Skeletal muscle satellite cell (primary cell): Measurements from ENCODE around the gene SLC24A4.

ENCODE experiments used
- H3K27me3 ChIP-seq: 2 replicates; pipeline ENCODE4 v1.7.0; 2013; ENCODE audit warnings: low read length; ENCODE audit not compliant: control insufficient read depth, insufficient read depth
- H3K36me3 ChIP-seq: 2 replicates; pipeline ENCODE4 v1.7.0; 2013; ENCODE audit warnings: mild to moderate bottlenecking, control low read depth, low read length; ENCODE audit not compliant: insufficient read depth
- H3K4me1 ChIP-seq: 2 replicates; pipeline ENCODE4 v1.7.0; 2013; ENCODE audit warnings: low read length; ENCODE audit not compliant: control insufficient read depth, insufficient read depth
- H3K4me2 ChIP-seq: 2 replicates; pipeline ENCODE4 v1.7.0; 2013; ENCODE audit warnings: mild to moderate bottlenecking, low read length
- H3K4me3 ChIP-seq: 2 replicates; pipeline ENCODE4 v1.7.0; 2013; ENCODE audit warnings: low read length
- H3K9ac ChIP-seq: 2 replicates; pipeline ENCODE4 v1.7.0; 2013; ENCODE audit warnings: mild to moderate bottlenecking, low read depth, low read length, moderate library complexity
- H3K9me3 ChIP-seq: replicated peaks from 2 replicates; pipeline ENCODE4 v1.7.0; 2013; ENCODE audit warnings: mild to moderate bottlenecking, control low read depth, low read length

The SLC24A4 gene

GRCh38 chr14:92538412-92538985 is 215.5 kb downstream of the SLC24A4 start:
- no peak overlapping the region for H3K9ac ChIP-seq
- H3K4me1 ChIP-seq, result peaks cover 24% of the 10 kb centered on the region
- H3K4me3 ChIP-seq, result no peak overlapping the region
- no peak overlapping the region for H3K4me2 ChIP-seq
- no peaks in the 10 kb centered on the region for H3K27me3 ChIP-seq
- H3K9me3 ChIP-seq, result no peaks in the 10 kb centered on the region
- no peaks in the 10 kb centered on the region for H3K36me3 ChIP-seq

- no peaks in the 10 kb centered on the region for H3K9me3 ChIP-seq
- peaks cover 24% of the 10 kb centered on the region for H3K4me1 ChIP-seq
- H3K4me3 ChIP-seq, result no peak overlapping the region
- no peak overlapping the region for H3K9ac ChIP-seq
- no peaks in the 10 kb centered on the region for H3K36me3 ChIP-seq
- H3K27me3 ChIP-seq, result no peaks in the 10 kb centered on the region
- no peak overlapping the region for H3K4me2 ChIP-seq
Observed at GRCh38 chr14:92539419-92539818, 216.5 kb downstream of the SLC24A4 start.

GRCh38 chr14:92539875-92540274 is 216.9 kb downstream of the SLC24A4 start:
- peaks cover 24% of the 10 kb centered on the region for H3K4me1 ChIP-seq
- peak overlapping the region; percentile 68 for H3K4me2 ChIP-seq
- H3K27me3 ChIP-seq, result no peaks in the 10 kb centered on the region
- H3K4me3 ChIP-seq, result no peak overlapping the region
- no peaks in the 10 kb centered on the region for H3K36me3 ChIP-seq
- H3K9ac ChIP-seq, result peak overlapping the region; percentile 67
- no peaks in the 10 kb centered on the region for H3K9me3 ChIP-seq

GRCh38 chr14:92540472-92541048 is 217.6 kb downstream of the SLC24A4 start:
- H3K9me3 ChIP-seq, result no peaks in the 10 kb centered on the region
- H3K4me1 ChIP-seq, result peaks cover 24% of the 10 kb centered on the region
- peak overlapping the region; percentile 67 for H3K9ac ChIP-seq
- no peaks in the 10 kb centered on the region for H3K27me3 ChIP-seq
- peak overlapping the region; percentile 68 for H3K4me2 ChIP-seq
- H3K4me3 ChIP-seq, result peak overlapping the region; percentile 8
- no peaks in the 10 kb centered on the region for H3K36me3 ChIP-seq

GRCh38 chr14:92542766-92543554 is 220.0 kb downstream of the SLC24A4 start:
- no peak overlapping the region for H3K9ac ChIP-seq
- H3K9me3 ChIP-seq, result no peaks in the 10 kb centered on the region
- H3K4me2 ChIP-seq, result no peak overlapping the region
- H3K36me3 ChIP-seq, result no peaks in the 10 kb centered on the region
- H3K4me3 ChIP-seq, result no peak overlapping the region
- H3K27me3 ChIP-seq, result no peaks in the 10 kb centered on the region
- H3K4me1 ChIP-seq, result peaks cover 24% of the 10 kb centered on the region

- no peak overlapping the region for H3K4me2 ChIP-seq
- no peaks in the 10 kb centered on the region for H3K27me3 ChIP-seq
- H3K36me3 ChIP-seq, result no peaks in the 10 kb centered on the region
- H3K9me3 ChIP-seq, result no peaks in the 10 kb centered on the region
- no peak overlapping the region for H3K4me3 ChIP-seq
- H3K9ac ChIP-seq, result no peak overlapping the region
- peaks cover 23% of the 10 kb centered on the region for H3K4me1 ChIP-seq
Observed at GRCh38 chr14:92544051-92544720, 221.2 kb downstream of the SLC24A4 start.

- no peaks in the 10 kb centered on the region for H3K36me3 ChIP-seq
- H3K4me3 ChIP-seq, result no peak overlapping the region
- H3K9ac ChIP-seq, result no peak overlapping the region
- H3K4me2 ChIP-seq, result peak overlapping the region; percentile 51
- no peaks in the 10 kb centered on the region for H3K9me3 ChIP-seq
- peaks cover 15% of the 10 kb centered on the region for H3K4me1 ChIP-seq
- H3K27me3 ChIP-seq, result no peaks in the 10 kb centered on the region
Observed at GRCh38 chr14:92546347-92547053, 223.5 kb downstream of the SLC24A4 start.

GRCh38 chr14:92549105-92549858 is 226.3 kb downstream of the SLC24A4 start:
- peak overlapping the region; percentile 60 for H3K9ac ChIP-seq
- H3K4me3 ChIP-seq, result peak overlapping the region; percentile 13

GRCh38 chr14:92549859-92550230 is 226.9 kb downstream of the SLC24A4 start:
- Histone ChIP-seq H3K9ac (peak overlapping the region; percentile 60), H3K9me3 (no peaks in the 10 kb centered on the region), H3K4me3 (peak overlapping the region; percentile 13), H3K4me2 (peak overlapping the region; percentile 70), H3K27me3 (no peaks in the 10 kb centered on the region), H3K36me3 (no peaks in the 10 kb centered on the region), H3K4me1 (peaks cover 26% of the 10 kb centered on the region)

More at GRCh38 chr14:92549105-92549858, 226.3 kb downstream of the SLC24A4 start:
- Histone ChIP-seq H3K9me3 (no peaks in the 10 kb centered on the region), H3K4me1 (peaks cover 26% of the 10 kb centered on the region), H3K27me3 (no peaks in the 10 kb centered on the region), H3K36me3 (no peaks in the 10 kb centered on the region), H3K4me2 (peak overlapping the region; percentile 70)
